GM23338 (cell line): Measurements from ENCODE around the gene PTAFR. TPM values are rescaled to one million over a fixed set of nuclear protein-coding genes. Genes with fewer than 3 reads are reported as not detected.
A peak's percentile ranks its signal among the peaks of the same experiment; 100 is the strongest.

ENCODE experiments used
- ATAC-seq: fragments of 200-7000 bp; cut with Tn5 transposase; 3 replicates; pipeline ENCODE4 v1.9.1; 2020
- DNase-seq: peaks from one replicate; pipeline ENCODE4 v3.0.0-alpha.2; 2015; ENCODE audit warnings: low spot score
- H2AFZ ChIP-seq: fragments of 200-600 bp; sonication (generic); 2 replicates; pipeline ENCODE4 v1.8.0; 2016; ENCODE audit warnings: antibody characterized with exemption, mild to moderate bottlenecking, moderate library complexity
- H3F3A ChIP-seq: fragments of 200-600 bp; sonication (generic); replicated peaks from 2 replicates; pipeline ENCODE4 v1.8.0; 2017; ENCODE audit warnings: antibody characterized with exemption, mixed run types, low read depth
- H3K27ac ChIP-seq: fragments of 200-600 bp; sonication (generic); 2 replicates; pipeline ENCODE4 v1.6.1; 2016; ENCODE audit warnings: low read depth
- H3K27me3 ChIP-seq: fragments of 200-600 bp; sonication (generic); 2 replicates; pipeline ENCODE4 v1.8.0; 2016; ENCODE audit warnings: mild to moderate bottlenecking, mixed run types, moderate library complexity; ENCODE audit not compliant: insufficient read depth
- H3K36me3 ChIP-seq: fragments of 200-600 bp; sonication (generic); 2 replicates; pipeline ENCODE4 v1.8.0; 2016; ENCODE audit warnings: mild to moderate bottlenecking; ENCODE audit not compliant: insufficient read depth
- H3K4me1 ChIP-seq: fragments of 200-600 bp; sonication (generic); 2 replicates; pipeline ENCODE4 v1.8.0; 2016; ENCODE audit warnings: mild to moderate bottlenecking, moderate library complexity; ENCODE audit not compliant: insufficient read depth
- H3K4me2 ChIP-seq: fragments of 200-600 bp; sonication (generic); 2 replicates; pipeline ENCODE4 v1.7.1; 2017; ENCODE audit warnings: mixed run types
- H3K4me3 ChIP-seq: fragments of 200-600 bp; sonication (generic); 2 replicates; pipeline ENCODE4 v1.6.1; 2016; ENCODE audit warnings: mixed run types
- H3K79me2 ChIP-seq: fragments of 200-600 bp; sonication (generic); replicated peaks from 2 replicates; pipeline ENCODE4 v1.8.0; 2017; ENCODE audit warnings: mild to moderate bottlenecking; ENCODE audit not compliant: insufficient read depth
- H3K9me2 ChIP-seq: fragments of 200-600 bp; sonication (generic); 2 replicates; pipeline ENCODE4 v1.8.0; 2017; ENCODE audit not compliant: insufficient read depth
- H4K20me1 ChIP-seq: fragments of 200-600 bp; sonication (generic); replicated peaks from 2 replicates; pipeline ENCODE4 v1.8.0; 2017; ENCODE audit warnings: mild to moderate bottlenecking; ENCODE audit not compliant: insufficient read depth
- H3K27ac Mint-ChIP-seq: 2 replicates; pipeline ENCODE4 v1.8.0; 2020; ENCODE audit warnings: inconsistent platforms, mild to moderate bottlenecking, moderate library complexity, mixed read lengths
- H3K27me3 Mint-ChIP-seq: 3 replicates; pipeline ENCODE4 v1.8.0; 2022; ENCODE audit warnings: low read depth, mild to moderate bottlenecking, moderate library complexity, mixed read lengths, inconsistent platforms; ENCODE audit not compliant: insufficient read depth, poor library complexity
- H3K36me3 Mint-ChIP-seq: 3 replicates; pipeline ENCODE4 v1.8.0; 2021; ENCODE audit warnings: low read depth, mild to moderate bottlenecking, inconsistent platforms, moderate library complexity, mixed read lengths
- H3K4me1 Mint-ChIP-seq: 3 replicates; pipeline ENCODE4 v1.8.0; 2020; ENCODE audit warnings: mild to moderate bottlenecking, inconsistent platforms, mixed read lengths
- H3K4me3 Mint-ChIP-seq: 3 replicates; pipeline ENCODE4 v1.8.0; 2021; ENCODE audit warnings: moderate library complexity, mild to moderate bottlenecking, inconsistent platforms, mixed read lengths
- H3K9me3 Mint-ChIP-seq: 3 replicates; pipeline ENCODE4 v1.8.0; 2020; ENCODE audit warnings: moderate library complexity, mild to moderate bottlenecking, inconsistent platforms, mixed read lengths
- CREB1 ChIP-seq: fragments of 250-450 bp; sonication (Bioruptor Pico); IDR thresholded peaks from 2 replicates; pipeline ENCODE4 v1.5.0; 2020; ENCODE audit warnings: low read depth, mild to moderate bottlenecking, moderate library complexity
- CTCF ChIP-seq, 2 experiments: fragments of 200-600 bp in 1 of 2; sonication (generic) in 1 of 2; conservative IDR thresholded peaks; 2 replicates each; pipeline versions ENCODE4 v1.5.1 to v1.6.1; 2016 to 2017; ENCODE audit warnings: antibody characterized with exemption in 2 of 2, low read depth in 2 of 2, mild to moderate bottlenecking in 2 of 2, moderate library complexity in 1 of 2
- EZH2phosphoT487 ChIP-seq: fragments of 200-600 bp; sonication (generic); IDR thresholded peaks from one replicate; pipeline ENCODE4 v1.8.1; 2018; ENCODE audit warnings: antibody characterized with exemption; ENCODE audit not compliant: unreplicated experiment
- JUNB ChIP-seq: IDR thresholded peaks from one replicate; pipeline ENCODE4 v1.6.1; 2016; ENCODE audit warnings: antibody characterized with exemption; ENCODE audit not compliant: unreplicated experiment
- NANOG ChIP-seq: IDR thresholded peaks from 2 replicates; pipeline ENCODE4 v1.6.1; 2016; ENCODE audit warnings: antibody characterized with exemption, borderline replicate concordance
- REST ChIP-seq: IDR thresholded peaks from one replicate; pipeline ENCODE4 v1.6.1; 2018; ENCODE audit warnings: antibody characterized with exemption; ENCODE audit not compliant: unreplicated experiment
- STAT1 ChIP-seq: IDR thresholded peaks from one replicate; pipeline ENCODE4 v1.6.1; 2016; ENCODE audit warnings: antibody characterized with exemption; ENCODE audit not compliant: unreplicated experiment
- ZNF114 ChIP-seq: fragments of 250-450 bp; sonication (Bioruptor Pico); IDR thresholded peaks from 2 replicates; pipeline ENCODE4 v1.5.0; 2020; ENCODE audit warnings: mild to moderate bottlenecking, moderate library complexity
- ZNF462 ChIP-seq: fragments of 250-450 bp; sonication (Bioruptor Pico); IDR thresholded peaks from 2 replicates; pipeline ENCODE4 v1.5.0; 2020; ENCODE audit warnings: mild to moderate bottlenecking, moderate library complexity
- polyA plus RNA-seq: library from polyadenylated mRNA; unstranded; fragments of >200 nt; fragmentation: Nextera tagmentation; extraction: Ambion mirVana; gene quantifications from 2 replicates; pipeline ENCODE4 v1.2.1, GENCODE V29; 2016
- total RNA-seq: library from RNA; depleted of rRNA; stranded (reverse); fragments of >200 nt; shearing (Covaris generic); gene quantifications from 2 replicates; pipeline ENCODE4 v1.2.3, GENCODE V29; 2014

PTAFR gene
- total and polyA plus RNA-seq, 2 experiments from 2014 or later, result 0.29 to 0.76 TPM

GRCh38 chr1:28199328-28200233 is 23.1 kb upstream of the PTAFR start (continued):
- no peak for TF ChIP-seq EZH2phosphoT487
- no peak for TF ChIP-seq NANOG
- TF ChIP-seq ZNF462 (CRISPR knock-in tag), result no peak
- no peak for TF ChIP-seq STAT1

- ATAC-seq, result no peak
- Mint-ChIP-seq H3K27me3 (peaks cover 14% of the 10 kb centered on the region), H3K4me3 (no peak overlapping the region; the same call in 2 of the 3 replicates), H3K27ac (peak overlapping the region; percentile 32; the same call in 1 of the 2 replicates), H3K4me1 (peaks cover 28% of the 10 kb centered on the region), H3K9me3 (no peaks in the 10 kb centered on the region), H3K36me3 (peaks cover 41% of the 10 kb centered on the region)
- peaks cover 2% of the 10 kb centered on the region; the same call in 1 of the 2 replicates for H4K20me1 ChIP-seq
- no peak overlapping the region for H3K4me2 ChIP-seq
- peaks cover 23% of the 10 kb centered on the region for H3K36me3 ChIP-seq
- H3K4me3 ChIP-seq, result no peak overlapping the region
- DNase-seq, result no peak
- no peak overlapping the region for H2AFZ ChIP-seq
- peaks cover 21% of the 10 kb centered on the region; the same call in 1 of the 2 replicates for H3F3A ChIP-seq
- H3K79me2 ChIP-seq, result no peaks in the 10 kb centered on the region
- H3K4me1 ChIP-seq, result peaks cover 30% of the 10 kb centered on the region
- H3K27ac ChIP-seq, result peak overlapping the region; percentile 86; the same call in 1 of the 2 replicates
- H3K27me3 ChIP-seq, result no peaks in the 10 kb centered on the region
- H3K9me2 ChIP-seq, result no peaks in the 10 kb centered on the region
- TF ChIP-seq STAT1 (no peak), NANOG (no peak), ZNF114 (no peak), CREB1 (no peak), REST (no peak), JUNB (no peak), CTCF (conservative IDR thresholded peaks at IDR 0.05; ENCODE audit: low read depth in 2 of 2) (no peak)
Observed at GRCh38 chr1:28197682-28198415, 21.4 kb upstream of the PTAFR start.
